HG02840 (cell line): ENCODE data around the gene AUP1.
"Not testable (repeated sequence)": the region's sequence is repeated elsewhere in the genome, so short reads cannot be mapped to it uniquely, and the experiment has no call there.

ENCODE experiments used
- ATAC-seq: cut with Tn5 transposase; IDR thresholded peaks from one replicate; pipeline ENCODE4 v1.9.1; 2021; ENCODE audit warnings: mild to moderate bottlenecking, moderate library complexity, moderate number of reproducible peaks; ENCODE audit not compliant: unreplicated experiment, low FRiP score

Gene AUP1

GRCh38 chr2:74500578-74500946 lies 28.9 kb downstream of the AUP1 start:
- ATAC-seq = no peak

DNA sequence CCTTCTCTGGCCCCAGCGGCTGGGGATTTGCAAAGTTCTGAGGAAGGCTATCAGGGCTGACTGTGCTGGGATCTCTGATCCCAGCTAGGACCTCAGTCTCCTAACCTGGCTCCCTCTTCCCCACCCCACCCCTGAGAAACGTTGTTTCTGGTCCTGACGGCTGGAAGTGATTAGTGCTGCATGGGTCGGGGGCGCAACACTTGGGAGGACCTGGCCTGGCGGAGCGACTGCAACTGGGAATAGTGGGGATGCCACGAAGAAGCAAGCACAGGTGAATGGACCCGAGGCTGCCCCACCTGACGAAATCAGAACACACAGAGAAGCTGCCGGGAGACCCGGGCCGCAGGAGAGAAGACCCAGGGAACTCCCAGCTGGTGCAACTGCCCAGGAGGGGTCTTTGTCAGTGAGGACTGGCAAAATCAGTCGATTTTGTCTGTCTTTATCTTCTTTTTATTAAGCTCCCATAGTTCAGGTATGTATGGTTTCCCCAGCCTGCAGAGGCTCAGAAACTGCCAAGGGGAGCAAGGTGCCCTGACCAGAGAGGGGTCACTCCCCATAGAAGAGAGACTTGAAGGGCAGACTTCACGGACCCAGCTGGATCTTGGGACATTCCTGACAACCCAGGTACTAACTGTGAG lies 29.4 kb downstream of the AUP1 start:
- ATAC-seq = no peak

DNA sequence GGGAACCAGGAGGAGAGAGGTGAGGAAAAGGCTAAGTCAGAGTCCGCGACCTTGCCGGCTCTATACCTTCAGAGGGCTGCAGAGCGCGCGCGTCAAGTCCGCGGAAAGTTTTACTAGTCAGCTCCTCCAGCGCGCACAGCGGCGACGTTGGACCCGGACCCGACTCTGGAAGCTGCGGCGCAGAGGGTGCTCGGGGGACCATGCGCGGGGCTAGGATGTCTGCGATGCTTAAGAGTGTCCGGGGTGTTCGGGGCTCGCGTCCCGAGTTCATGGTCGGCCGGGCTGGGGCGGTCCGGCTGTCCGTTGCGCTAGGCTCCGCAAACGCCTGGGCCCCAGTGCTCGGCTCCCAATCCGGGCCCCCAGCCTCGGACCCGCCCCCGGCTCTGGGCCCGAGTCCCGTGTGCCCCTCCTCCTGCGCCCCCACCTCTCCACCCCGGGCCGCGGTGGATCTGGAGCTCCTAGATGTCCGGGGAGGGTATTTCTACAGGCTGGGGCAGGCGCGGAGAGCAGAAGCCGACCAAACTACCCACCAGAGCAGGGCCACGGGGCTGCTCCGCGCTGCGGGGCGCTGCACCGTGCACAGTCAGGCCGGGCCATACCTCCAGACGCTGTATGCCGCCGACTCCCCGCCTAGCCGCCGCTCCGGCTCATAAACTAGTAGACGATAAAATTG lies 30.1 kb downstream of the AUP1 start, which contains the start of gene LBX2:
Gene LBX2, minus strand, starts transcription at position 337 of the 673 bp plus-strand sequence. Its CDS starts 66 bp downstream, at position 271.
- no peak for ATAC-seq

- no peak for ATAC-seq
Measured at GRCh38 chr2:74498500-74499266, 30.8 kb downstream of the AUP1 start.

DNA sequence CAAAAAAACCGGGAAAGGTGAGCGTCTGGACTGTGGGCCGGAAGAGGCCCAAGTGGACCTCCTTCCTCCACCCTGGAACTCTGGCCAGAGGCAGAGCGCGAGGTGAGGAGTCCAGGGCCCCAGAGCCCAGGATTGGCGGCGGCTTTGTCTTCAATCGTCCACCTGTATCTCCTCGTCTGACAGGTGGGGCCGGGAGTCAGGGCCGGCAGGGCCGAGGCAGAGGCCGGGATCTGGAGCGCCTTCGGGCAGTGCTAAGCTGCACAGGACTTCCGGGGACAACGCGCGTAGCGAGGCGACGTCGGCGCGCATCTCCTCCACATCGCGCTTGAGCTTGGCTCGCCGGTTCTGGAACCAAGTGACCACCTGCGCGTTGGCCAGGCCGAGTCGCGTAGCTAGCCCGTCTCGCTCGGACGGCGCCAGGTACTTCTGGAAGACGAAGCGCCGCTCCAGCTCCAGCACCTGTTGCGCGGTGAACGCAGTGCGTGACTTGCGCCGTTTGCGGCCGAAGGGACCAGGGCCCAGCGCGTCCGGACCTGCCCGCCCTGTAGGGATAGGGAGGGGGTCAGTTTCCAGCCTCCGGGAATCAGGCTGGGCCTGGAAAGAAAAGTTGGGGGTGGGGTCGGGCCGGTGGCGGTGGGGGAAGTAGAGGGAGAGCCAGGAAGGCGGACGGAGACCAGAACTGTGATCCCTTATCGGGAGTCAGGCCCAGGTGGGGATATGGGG lies 31.6 kb downstream of the AUP1 start:
- no peak for ATAC-seq

GRCh38 chr2:74496997-74497776 lies 32.3 kb downstream of the AUP1 start:
- no peak for ATAC-seq

DNA sequence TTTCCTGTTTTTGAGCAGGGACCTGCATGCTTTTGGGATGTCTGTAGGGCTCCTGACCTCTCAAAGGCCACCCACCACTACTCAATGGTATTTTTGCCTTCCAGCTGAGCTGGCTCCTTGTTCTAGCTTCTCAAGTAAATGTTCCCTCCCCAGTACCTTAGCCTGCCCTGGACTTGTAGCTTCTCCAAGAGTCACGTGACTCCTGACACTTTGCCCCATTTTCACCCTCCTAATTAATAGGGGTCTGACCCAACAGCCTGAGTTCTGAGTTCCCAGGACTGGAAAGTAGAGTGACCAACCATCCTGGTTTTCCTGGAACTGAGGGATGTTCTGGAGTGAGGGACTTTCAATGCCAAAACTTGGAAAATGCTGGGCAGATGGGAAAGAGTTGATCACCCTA lies 34.1 kb downstream of the AUP1 start:
- ATAC-seq = no peak

- no peak for ATAC-seq
Measured at GRCh38 chr2:74493546-74493945, 36.0 kb downstream of the AUP1 start.

DNA sequence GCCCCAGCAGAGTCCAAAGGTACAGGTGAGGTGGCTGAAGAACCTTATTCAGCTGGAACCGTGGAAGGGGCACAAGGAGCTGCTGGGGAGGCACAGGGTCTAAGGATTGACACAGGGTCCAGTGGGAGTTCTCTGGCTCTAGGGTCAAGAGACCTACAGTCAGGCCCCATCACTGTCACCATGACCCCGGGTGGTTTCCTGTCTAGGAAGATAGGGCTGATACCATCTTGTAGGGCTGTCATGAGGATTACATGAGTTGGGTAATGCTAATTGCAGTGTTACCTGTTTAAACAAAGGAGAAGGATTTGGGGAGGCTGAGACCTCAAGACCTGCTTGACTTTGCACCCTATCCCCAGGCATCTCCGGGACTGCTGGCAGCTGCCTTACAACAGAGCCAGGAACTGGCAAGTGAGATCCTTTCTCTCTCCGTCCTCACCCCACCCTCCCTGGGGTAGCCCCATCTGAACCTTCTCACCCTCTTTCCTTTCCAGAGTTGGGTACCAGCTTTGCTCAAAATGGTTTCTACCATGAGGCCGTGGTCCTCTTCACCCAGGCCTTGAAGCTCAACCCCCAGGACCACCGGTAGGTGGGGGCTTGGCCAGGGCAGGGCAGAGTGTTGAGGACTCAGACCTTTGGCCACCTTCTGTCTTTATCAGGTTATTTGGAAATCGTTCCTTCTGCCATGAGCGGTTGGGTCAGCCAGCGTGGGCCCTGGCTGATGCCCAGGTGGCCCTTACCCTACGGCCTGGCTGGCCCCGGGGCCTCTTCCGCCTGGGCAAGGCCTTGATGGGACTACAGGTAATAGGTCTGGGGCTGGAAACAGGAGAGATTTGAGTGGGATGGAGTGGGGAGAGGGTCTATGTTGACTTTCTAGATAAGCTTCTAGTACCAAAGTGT lies 37.6 kb downstream of the AUP1 start:
- ATAC-seq = no peak

DNA sequence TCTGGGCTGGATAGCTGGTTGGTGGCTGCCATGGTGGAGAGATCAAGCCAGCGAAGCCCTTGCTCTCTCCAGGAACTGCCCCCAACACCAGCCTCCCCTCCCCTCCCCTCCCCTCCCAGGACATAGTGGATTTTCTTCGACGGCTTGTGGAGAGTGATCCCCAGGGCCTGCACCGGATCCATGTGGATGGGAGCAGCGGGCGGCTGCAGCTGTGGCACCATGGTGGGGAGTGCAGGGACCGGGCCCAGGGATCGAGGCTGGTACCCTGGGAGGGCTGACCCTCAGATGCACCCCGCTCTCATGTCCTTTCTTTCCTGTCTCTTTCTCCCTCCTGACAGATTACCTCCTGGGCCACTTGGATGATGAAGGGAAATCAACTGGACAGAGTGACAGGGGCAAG lies 39.6 kb downstream of the AUP1 start:
- no peak for ATAC-seq

- no peak for ATAC-seq
Measured at GRCh38 chr2:74488643-74489481, 40.6 kb downstream of the AUP1 start.

- no peak for ATAC-seq
Measured at GRCh38 chr2:74486141-74486540, 43.4 kb downstream of the AUP1 start.

DNA sequence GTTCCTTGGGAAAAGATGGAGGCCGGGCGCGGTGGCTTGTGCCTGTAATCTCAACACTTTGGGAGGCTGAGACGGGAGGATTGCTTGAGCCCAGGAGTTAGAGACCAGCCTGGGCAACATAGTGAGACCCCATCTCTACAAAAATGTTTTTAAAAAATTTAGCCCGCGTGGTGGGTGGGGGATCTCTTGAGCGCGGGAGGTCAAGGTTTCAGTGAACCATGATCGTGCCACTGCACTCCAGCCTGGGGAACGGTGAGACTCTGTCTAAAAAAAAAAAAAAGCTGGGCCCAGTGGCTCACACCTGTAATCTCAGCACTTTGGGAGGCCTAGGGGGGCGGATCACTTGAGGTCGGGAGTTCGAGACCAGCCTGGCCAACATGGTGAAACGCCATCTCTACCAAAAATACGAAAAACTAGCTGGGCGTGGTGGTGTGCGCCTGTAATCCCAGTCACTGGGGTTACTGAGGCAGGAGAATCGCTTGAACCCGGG lies 45.8 kb downstream of the AUP1 start:
- ATAC-seq = not testable (repeated sequence)

DNA sequence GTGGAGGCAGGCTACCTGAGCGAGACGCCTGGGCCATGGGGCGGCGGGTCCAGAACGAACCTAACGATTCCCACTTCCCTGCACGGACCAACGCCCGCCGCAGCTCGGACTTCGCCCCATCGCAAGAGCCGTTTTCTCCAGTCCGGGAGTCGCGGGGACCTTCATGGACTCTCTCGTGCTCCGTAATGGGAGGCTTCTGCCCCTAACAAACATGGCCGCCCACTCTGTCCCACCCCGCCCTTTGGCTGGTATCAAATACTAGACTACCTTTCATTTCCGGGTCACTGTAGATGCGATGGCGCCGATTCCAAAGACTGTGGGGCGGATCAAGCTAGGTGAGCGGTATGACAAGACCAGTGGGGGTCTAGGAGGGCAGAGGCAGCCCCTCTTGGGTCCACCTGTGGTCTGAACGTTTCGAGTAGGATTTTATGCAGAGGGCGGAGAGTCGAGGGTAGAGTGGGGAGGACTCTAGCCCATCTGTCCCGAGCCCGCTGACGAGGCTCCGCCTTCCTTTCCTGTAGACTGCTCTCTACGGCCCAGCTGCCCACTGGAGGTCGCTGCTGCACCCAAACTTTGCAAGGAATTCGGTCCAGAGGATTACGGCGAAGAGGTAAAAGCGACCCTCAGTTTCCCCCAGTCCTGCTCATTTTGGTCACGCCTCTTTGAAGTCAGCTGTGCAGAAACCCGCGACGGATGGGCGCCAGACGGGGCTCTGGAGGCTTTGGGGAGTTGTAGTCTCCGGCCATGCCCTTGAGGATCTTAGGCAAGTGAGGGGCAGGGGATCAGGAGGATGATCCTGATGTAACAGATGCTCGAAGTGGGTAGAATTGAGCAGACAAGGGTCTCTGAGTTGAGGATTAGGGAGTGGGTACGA lies 46.5 kb downstream of the AUP1 start, which contains the start of the genes CCDC142 and TTC31:
Gene CCDC142, minus strand, starts transcription at position 198 of the 874 bp plus-strand sequence. Its CDS starts 161 bp downstream, at position 37.
Gene TTC31, plus strand, starts transcription at position 281 of the 874 bp plus-strand sequence. Its CDS starts 15 bp downstream, at position 296.
- peak; percentile 90 for ATAC-seq

DNA sequence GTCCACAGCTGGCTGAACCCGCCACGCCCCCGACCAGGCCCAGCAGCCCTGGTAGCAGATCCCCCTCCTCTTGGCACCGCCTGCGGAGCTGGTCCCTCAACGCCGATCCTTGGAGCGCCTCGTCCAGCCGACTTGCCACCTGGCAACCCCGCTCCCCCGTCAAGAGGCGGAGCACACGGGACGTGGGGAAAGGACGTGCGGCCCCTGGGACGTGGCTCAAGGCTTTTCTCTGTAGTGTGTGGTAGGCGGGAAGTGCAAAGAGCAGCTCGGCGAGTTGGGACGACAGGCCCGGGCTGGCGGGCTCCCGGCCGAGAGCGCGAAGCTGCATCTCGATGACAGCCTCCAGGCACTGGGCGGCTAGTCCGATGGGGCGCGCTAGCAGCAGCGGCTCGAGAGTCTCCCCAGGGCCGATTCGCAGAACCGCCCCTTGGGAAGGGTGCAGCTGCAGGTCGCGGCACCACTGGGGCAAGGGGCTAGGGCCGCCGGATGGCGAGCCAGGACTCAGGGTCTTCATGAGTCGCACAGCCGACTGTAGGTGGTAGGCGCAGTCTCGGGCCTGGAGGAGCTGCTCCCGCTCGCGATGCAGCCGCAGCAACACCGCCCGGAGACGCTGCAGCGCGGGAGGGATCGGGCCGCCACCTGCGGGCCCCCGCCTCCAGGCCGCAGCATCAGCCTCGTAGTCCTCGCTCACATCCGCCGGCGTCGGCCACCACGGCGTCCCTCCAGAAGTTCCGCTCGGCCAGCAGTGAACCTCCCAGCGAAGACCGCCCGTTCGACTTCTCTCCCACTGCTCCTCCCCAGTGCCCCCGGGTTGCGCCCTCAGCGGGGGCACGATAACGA lies 47.3 kb downstream of the AUP1 start:
- peak; percentile 44 for ATAC-seq

GRCh38 chr2:74481431-74481830 lies 48.1 kb downstream of the AUP1 start:
- ATAC-seq = no peak
